H1 (cell line): ENCODE measurements around the gene CACNA2D1. TPM values are rescaled to one million over a fixed set of nuclear protein-coding genes. Genes with fewer than 3 reads are reported as not detected.

Experiments used
- CTCF ChIA-PET: fragments of 300-600 bp; sonication (Branson Sonifier 250); formaldehyde crosslinking; loops from one replicate; lab custom pipeline; 2021; ENCODE audit not compliant: partially characterized antibody; lab: Charles Lee
- POLR2A ChIA-PET: fragments of 300-600 bp; sonication (Branson Sonifier 250); formaldehyde crosslinking; loops from one replicate; lab custom pipeline; 2021; ENCODE audit warnings: inconsistent platforms; ENCODE audit not compliant: partially characterized antibody; lab: Charles Lee
- DNase-seq, 2 experiments: peaks; one replicate each; pipeline versions ENCODE4 v3.0.0 to v3.0.0-alpha.2; 2010 to 2022; ENCODE audit warnings: low spot score in 2 of 2, low read depth in 1 of 2, mixed read lengths in 1 of 2
- FAIRE-seq: peaks from 2 replicates; lab custom pipeline; 2011; peaks lifted over from hg19 to GRCh38; lab: Jason Lieb, UNC
- H2AFZ ChIP-seq: 2 replicates; pipeline ENCODE4 v1.8.1; 2012; ENCODE audit warnings: low read length, inconsistent platforms
- H2AK5ac ChIP-seq: 2 replicates; pipeline ENCODE4 v1.6.1; 2013; ENCODE audit warnings: low read depth, low read length
- H2BK120ac ChIP-seq: replicated peaks from 2 replicates; pipeline ENCODE3; 2013; ENCODE audit warnings: low read depth, low read length, inconsistent platforms
- H2BK12ac ChIP-seq: 2 replicates; pipeline ENCODE4 v1.6.1; 2013; ENCODE audit warnings: low read depth, low read length
- H2BK15ac ChIP-seq: 2 replicates; pipeline ENCODE4 v1.6.1; 2013; ENCODE audit warnings: low read length
- H2BK20ac ChIP-seq: 2 replicates; pipeline ENCODE4 v1.6.1; 2013; ENCODE audit warnings: low read length
- H2BK5ac ChIP-seq: 2 replicates; pipeline ENCODE4 v1.6.1; 2013; ENCODE audit warnings: low read depth, low read length
- H3K14ac ChIP-seq: 2 replicates; pipeline ENCODE4 v1.6.1; 2013; ENCODE audit warnings: inconsistent platforms; ENCODE audit not compliant: insufficient read length
- H3K18ac ChIP-seq: 2 replicates; pipeline ENCODE4 v1.6.1; 2013; ENCODE audit warnings: low read length; ENCODE audit errors: extremely low read depth
- H3K23ac ChIP-seq: 2 replicates; pipeline ENCODE4 v1.6.1; 2013; ENCODE audit warnings: inconsistent platforms; ENCODE audit not compliant: insufficient read length
- H3K23me2 ChIP-seq: 2 replicates; pipeline ENCODE4 v1.6.1; 2013; ENCODE audit warnings: low read depth, low read length
- H3K27ac ChIP-seq: 2 replicates; pipeline ENCODE4 v1.6.1; 2011; ENCODE audit warnings: low read depth, low read length, inconsistent platforms
- H3K27me3 ChIP-seq, 4 experiments: replicated peaks in 1 of 4; 1 replicate in 1 of 4; 2 replicates in 3 of 4; pipeline versions ENCODE4 v1.6.1 to v1.8.1; 2011 to 2013; ENCODE audit warnings: low read length in 3 of 4, mild to moderate bottlenecking in 3 of 4, inconsistent platforms in 2 of 4, mixed read lengths in 2 of 4, moderate library complexity in 1 of 4; ENCODE audit not compliant: control insufficient read depth in 3 of 4, insufficient read depth in 3 of 4; ENCODE audit errors: extremely low read depth in 1 of 4
- H3K36me3 ChIP-seq, 4 experiments: 2 replicates each; pipeline versions ENCODE4 v1.6.1 to v1.8.1; 2011 to 2013; ENCODE audit warnings: mild to moderate bottlenecking in 4 of 4, low read length in 3 of 4, moderate library complexity in 2 of 4, control low read depth in 1 of 4, inconsistent platforms in 1 of 4; ENCODE audit not compliant: insufficient read depth in 4 of 4, control insufficient read depth in 2 of 4
- H3K4ac ChIP-seq: replicated peaks from 2 replicates; pipeline ENCODE3; 2013; ENCODE audit warnings: low read length, low read depth, mixed read lengths, inconsistent platforms; ENCODE audit not compliant: insufficient read length
- H3K4me1 ChIP-seq, 4 experiments: replicated peaks in 1 of 4; 1 replicate in 1 of 4; 2 replicates in 3 of 4; pipeline versions ENCODE4 v1.6.1 to v1.8.1; 2011 to 2013; ENCODE audit warnings: low read length in 3 of 4, inconsistent platforms in 2 of 4, mixed read lengths in 1 of 4; ENCODE audit not compliant: insufficient read depth in 4 of 4, control insufficient read depth in 3 of 4
- H3K4me2 ChIP-seq, 2 experiments: 2 replicates each; pipeline versions ENCODE4 v1.6.1 to v1.8.1; 2011 to 2013; ENCODE audit warnings: low read depth in 2 of 2, low read length in 2 of 2, control low read depth in 1 of 2, inconsistent platforms in 1 of 2, mild to moderate bottlenecking in 1 of 2; ENCODE audit not compliant: insufficient read depth in 1 of 2
- H3K4me3 ChIP-seq, 4 experiments: fragments of 200-600, 300-600 bp in 1 of 4; sonication (generic), shearing (Covaris generic), sonication (Bioruptor Twin) in 1 of 4; 2 replicates each; pipeline versions ENCODE4 v1.5.1 to v1.8.1; 2011 to 2016; ENCODE audit warnings: low read length in 4 of 4, low read depth in 3 of 4, control low read depth in 2 of 4, inconsistent platforms in 2 of 4, mild to moderate bottlenecking in 2 of 4, mixed read lengths in 1 of 4, moderate library complexity in 1 of 4; ENCODE audit not compliant: insufficient read depth in 2 of 4; ENCODE audit errors: extremely low read depth in 1 of 4
- H3K56ac ChIP-seq: replicated peaks from 2 replicates; pipeline ENCODE3; 2013; ENCODE audit warnings: low read depth, mild to moderate bottlenecking, mixed read lengths, low read length, inconsistent platforms; ENCODE audit not compliant: insufficient read length
- H3K79me1 ChIP-seq: 2 replicates; pipeline ENCODE4 v1.6.1; 2013; ENCODE audit warnings: low read depth, low read length, control low read depth
- H3K79me2 ChIP-seq, 2 experiments: 2 replicates each; pipeline versions ENCODE4 v1.6.1 to v1.8.1; 2012 to 2013; ENCODE audit warnings: low read length in 2 of 2, mild to moderate bottlenecking in 2 of 2, inconsistent platforms in 1 of 2; ENCODE audit not compliant: insufficient read depth in 2 of 2, control insufficient read depth in 1 of 2
- H3K9ac ChIP-seq, 4 experiments: replicated peaks in 1 of 4; 1 replicate in 1 of 4; 2 replicates in 3 of 4; pipeline versions ENCODE4 v1.6.1 to v1.8.1; 2011 to 2013; ENCODE audit warnings: low read depth in 3 of 4, low read length in 3 of 4, control low read depth in 2 of 4, mild to moderate bottlenecking in 2 of 4, moderate library complexity in 2 of 4, inconsistent platforms in 1 of 4; ENCODE audit errors: extremely low read depth in 1 of 4
- H3K9me3 ChIP-seq, 2 experiments: 2 replicates each; pipeline versions ENCODE4 v1.6.1 to v1.8.1; 2012 to 2013; ENCODE audit warnings: mild to moderate bottlenecking in 2 of 2, moderate library complexity in 2 of 2, control low read depth in 1 of 2, inconsistent platforms in 1 of 2, low read depth in 1 of 2, low read length in 1 of 2, mixed read lengths in 1 of 2; ENCODE audit not compliant: insufficient read depth in 2 of 2
- H4K20me1 ChIP-seq, 2 experiments: replicated peaks in 1 of 2; 2 replicates each; pipeline versions ENCODE3 to v1.8.1; 2011 to 2013; ENCODE audit warnings: inconsistent platforms in 2 of 2, low read length in 2 of 2, mild to moderate bottlenecking in 1 of 2; ENCODE audit not compliant: insufficient read depth in 2 of 2, control insufficient read depth in 1 of 2
- H4K5ac ChIP-seq: 2 replicates; pipeline ENCODE4 v1.6.1; 2013; ENCODE audit warnings: low read length, low read depth, mixed read lengths, inconsistent platforms; ENCODE audit not compliant: insufficient read length
- H4K8ac ChIP-seq: 2 replicates; pipeline ENCODE4 v1.8.0; 2013; ENCODE audit warnings: mild to moderate bottlenecking, moderate library complexity, low read length, inconsistent platforms; ENCODE audit not compliant: insufficient read depth; ENCODE audit errors: extremely low read depth
- H4K91ac ChIP-seq: replicated peaks from 2 replicates; pipeline ENCODE3; 2013; ENCODE audit warnings: low read length, mixed read lengths, inconsistent platforms; ENCODE audit not compliant: insufficient read length
- BACH1 ChIP-seq: IDR thresholded peaks from 2 replicates; pipeline ENCODE4 v1.6.1; 2012; ENCODE audit warnings: low read length, improper control_type of control experiment
- EP300 ChIP-seq, 2 experiments: IDR thresholded peaks; 1 replicate in 1 of 2; 2 replicates in 1 of 2; pipeline ENCODE4 v1.6.1; 2011 to 2012; ENCODE audit warnings: low read depth in 2 of 2, low read length in 2 of 2, mild to moderate bottlenecking in 2 of 2, borderline replicate concordance in 1 of 2, inconsistent platforms in 1 of 2, moderate library complexity in 1 of 2
- FOSL1 ChIP-seq: IDR thresholded peaks from 2 replicates; pipeline ENCODE4 v1.6.1; 2011; ENCODE audit warnings: mild to moderate bottlenecking, low read depth, low read length, moderate library complexity; ENCODE audit not compliant: insufficient read depth
- HDAC2 ChIP-seq, 2 experiments: fragments of 300-600 bp in 1 of 2; sonication (generic) in 1 of 2; IDR thresholded peaks; 2 replicates each; pipeline ENCODE4 v1.6.1; 2011 to 2012; ENCODE audit warnings: low read depth in 2 of 2, low read length in 2 of 2, mild to moderate bottlenecking in 2 of 2, moderate library complexity in 2 of 2, borderline replicate concordance in 1 of 2, inconsistent platforms in 1 of 2
- KDM4A ChIP-seq: IDR thresholded peaks from one replicate; pipeline ENCODE4 v1.7.1; 2012; ENCODE audit warnings: low read depth, mild to moderate bottlenecking, moderate library complexity, low read length, inconsistent platforms; ENCODE audit not compliant: severe bottlenecking
- POLR2A ChIP-seq, 2 experiments: IDR thresholded peaks; 1 replicate in 1 of 2; 2 replicates in 1 of 2; pipeline ENCODE4 v1.6.1; 2011; ENCODE audit warnings: low read depth in 2 of 2, low read length in 2 of 2, mild to moderate bottlenecking in 2 of 2; ENCODE audit errors: control extremely low read depth in 1 of 2
- POU5F1 ChIP-seq: IDR thresholded peaks from 2 replicates; pipeline ENCODE4 v1.6.1; 2011; ENCODE audit warnings: low read depth, mild to moderate bottlenecking, low read length, moderate library complexity
- SAP30 ChIP-seq: fragments of 300-600 bp; sonication (generic); IDR thresholded peaks from 2 replicates; pipeline ENCODE4 v1.7.1; 2012; ENCODE audit warnings: low read length, moderate library complexity, mild to moderate bottlenecking, inconsistent platforms; ENCODE audit not compliant: insufficient read depth, insufficient replicate concordance
- WGBS, 2 experiments: shearing (Covaris generic) in 1 of 2; methylation state at CpG; one replicate each; pipeline versions ENCODE4 v1.1.6 to v1.1.7; 2013 to 2015; ENCODE audit warnings: low lambda C conversion rate in 2 of 2, mixed read lengths in 2 of 2, inconsistent platforms in 1 of 2, low coverage in 1 of 2, missing lambda C conversion rate in 1 of 2; ENCODE audit not compliant: insufficient replicate concordance in 2 of 2, insufficient coverage in 1 of 2, insufficient read length in 1 of 2; ENCODE audit errors: extremely low coverage in 1 of 2, missing lambda C conversion rate in 1 of 2; 5-methylcytosine and 5-hydroxymethylcytosine counted together
- polyA plus RNA-seq, 7 experiments: library from polyadenylated mRNA; depleted of rRNA in 3 of 7; stranded (reverse) in 5 of 7; unstranded in 2 of 7; fragments of >200 nt in 5 of 7; fragments of 200-250 nt in 2 of 7; gene quantifications; 1 replicate in 5 of 7; 2 replicates in 1 of 7; 4 replicates in 1 of 7; pipeline versions ENCODE4 v1.2.1 to v1.2.3, GENCODE V29; 2011 to 2013; ENCODE audit warnings: missing spikeins in 2 of 7, mixed read lengths in 2 of 7
- total RNA-seq: library from RNA; stranded (reverse); fragmentation: NEBNext Ultra II Directional; extraction: Animal tissue kit (Norgen Biotek cat#: 25700); gene quantifications from 2 replicates; pipeline ENCODE4 v1.2.1, GENCODE V29; 2021
- TF ChIP-seq, protein P1 (sequence below), 3 experiments: IDR thresholded peaks; 1 replicate in 2 of 3; 2 replicates in 1 of 3; pipeline versions ENCODE4 v1.5.1 to v1.6.1; 2011; ENCODE audit warnings: low read length in 3 of 3, mild to moderate bottlenecking in 3 of 3, inconsistent platforms in 2 of 3, low read depth in 1 of 3, moderate library complexity in 1 of 3; ENCODE audit not compliant: insufficient read depth in 1 of 3; ENCODE audit errors: control extremely low read depth in 1 of 3

Gene CACNA2D1
- total and polyA plus RNA-seq, 2 of the 8 experiments (the other 6 are each of a cell fraction or from before 2014, with no cell fraction given), result 4.3 to 27.3 TPM

DNA sequence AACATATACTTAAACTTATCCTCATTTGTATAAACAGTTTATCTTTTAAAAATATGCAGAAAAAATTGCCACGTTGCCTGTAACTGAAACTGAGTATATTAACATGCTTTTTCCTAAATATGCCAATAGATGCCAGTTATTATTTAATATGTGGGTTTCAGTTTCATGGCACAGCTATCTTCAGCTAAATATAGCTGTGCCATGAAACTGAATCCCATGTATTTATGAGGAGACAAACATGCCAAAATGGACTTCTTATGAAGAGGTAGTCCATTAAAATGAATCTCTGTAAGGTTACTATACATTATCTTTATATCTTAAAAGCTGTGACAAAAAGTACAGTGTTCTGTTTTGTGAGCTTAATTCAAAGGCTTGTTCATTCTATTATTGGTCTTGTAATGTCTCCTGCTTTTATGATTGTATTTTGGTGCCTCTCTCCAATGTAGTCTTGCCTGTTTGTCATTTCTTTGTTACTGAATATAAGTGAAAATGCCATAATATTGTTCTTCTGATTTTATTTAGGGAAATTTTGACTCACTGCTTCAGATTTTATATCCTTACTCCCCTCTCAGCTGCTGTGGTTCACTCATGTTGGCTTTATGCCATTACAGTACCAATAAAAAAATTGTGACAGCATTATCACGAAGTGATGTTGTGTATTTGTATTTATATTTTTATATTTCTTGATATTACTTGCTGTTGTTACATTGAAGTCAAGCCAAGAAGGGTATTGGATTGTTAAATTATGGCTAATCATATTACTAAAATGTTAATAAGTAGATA is 34.3 kb upstream of the CACNA2D1 start:
- Histone ChIP-seq H3K14ac (no peak overlapping the region), H3K27ac (no peak overlapping the region), H3K4me2 (no peak overlapping the region), H3K23me2 (no peaks in the 10 kb centered on the region), H3K4me1 (peaks cover 0 to 2% (median 0%) of the 10 kb centered on the region in 4 experiments; a peak in 1 of 7 replicates), H2AFZ (no peak overlapping the region), H4K20me1 (no peaks in the 10 kb centered on the region), H4K8ac (no peak overlapping the region), H3K36me3 (no peaks in the 10 kb centered on the region), H3K23ac (no peak overlapping the region), H3K4me3 (no peak overlapping the region), H3K9me3 (no peaks in the 10 kb centered on the region), H2BK120ac (no peak overlapping the region), H3K79me2 (no peaks in the 10 kb centered on the region), H3K79me1 (no peaks in the 10 kb centered on the region), H3K9ac (no peak overlapping the region), H4K91ac (no peak overlapping the region), H3K56ac (no peak overlapping the region), H2BK5ac (no peak overlapping the region), H3K27me3 (no peaks in the 10 kb centered on the region), H2BK15ac (no peak overlapping the region), H2AK5ac (no peak overlapping the region), H3K18ac (no peak overlapping the region), H2BK12ac (no peak overlapping the region), H3K4ac (no peak overlapping the region), H4K5ac (no peak overlapping the region), H2BK20ac (no peak overlapping the region)
- no peak for DNase-seq
- ChIA-PET POLR2A (no interaction called here), CTCF (interaction anchor here (0.8 kb wide), 1 partner anchor 13 kb away, joined by 3 read pairs; no protein-coding TSS in a partner anchor)
- WGBS, 2 experiments, result 84% methylated on average over 2 of the region's 2 CpGs; no CpG with 5 or more reads in 1 of the 2 experiments
- FAIRE-seq, result no peak
- TF ChIP-seq, protein P1, sequence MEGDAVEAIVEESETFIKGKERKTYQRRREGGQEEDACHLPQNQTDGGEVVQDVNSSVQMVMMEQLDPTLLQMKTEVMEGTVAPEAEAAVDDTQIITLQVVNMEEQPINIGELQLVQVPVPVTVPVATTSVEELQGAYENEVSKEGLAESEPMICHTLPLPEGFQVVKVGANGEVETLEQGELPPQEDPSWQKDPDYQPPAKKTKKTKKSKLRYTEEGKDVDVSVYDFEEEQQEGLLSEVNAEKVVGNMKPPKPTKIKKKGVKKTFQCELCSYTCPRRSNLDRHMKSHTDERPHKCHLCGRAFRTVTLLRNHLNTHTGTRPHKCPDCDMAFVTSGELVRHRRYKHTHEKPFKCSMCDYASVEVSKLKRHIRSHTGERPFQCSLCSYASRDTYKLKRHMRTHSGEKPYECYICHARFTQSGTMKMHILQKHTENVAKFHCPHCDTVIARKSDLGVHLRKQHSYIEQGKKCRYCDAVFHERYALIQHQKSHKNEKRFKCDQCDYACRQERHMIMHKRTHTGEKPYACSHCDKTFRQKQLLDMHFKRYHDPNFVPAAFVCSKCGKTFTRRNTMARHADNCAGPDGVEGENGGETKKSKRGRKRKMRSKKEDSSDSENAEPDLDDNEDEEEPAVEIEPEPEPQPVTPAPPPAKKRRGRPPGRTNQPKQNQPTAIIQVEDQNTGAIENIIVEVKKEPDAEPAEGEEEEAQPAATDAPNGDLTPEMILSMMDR (IDR thresholded peaks at IDR 0.05; ENCODE audit: control extremely low read depth in 1 of 3, insufficient read depth in 1 of 3, low read depth in 1 of 3, low read length in 3 of 3), result no peak
- no peak for TF ChIP-seq POLR2A (IDR thresholded peaks at IDR 0.05; ENCODE audit: control extremely low read depth in 1 of 2, low read depth in 2 of 2, low read length in 2 of 2)
- no peak for TF ChIP-seq FOSL1
- TF ChIP-seq SAP30, result no peak
- TF ChIP-seq EP300 (IDR thresholded peaks at IDR 0.05; ENCODE audit: borderline replicate concordance in 1 of 2, low read depth in 2 of 2, low read length in 2 of 2), result no peak
- no peak for TF ChIP-seq POU5F1
- no peak for TF ChIP-seq HDAC2 (IDR thresholded peaks at IDR 0.05; ENCODE audit: borderline replicate concordance in 1 of 2, low read depth in 2 of 2, low read length in 2 of 2)
- TF ChIP-seq KDM4A, result no peak
- TF ChIP-seq BACH1, result no peak
